ENCODE measurements around the gene SH3GL2. TPM values are rescaled to one million over a fixed set of nuclear protein-coding genes. Genes with fewer than 3 reads are reported as not detected.

The SH3GL2 gene
- total and polyA plus RNA-seq, 2 donors (not counting 1 experiment from before 2014, with no cell fraction given): not detected

- Histone ChIP-seq H2AFZ (ENCODE audit: insufficient read depth, low read depth, low read length, poor library complexity, severe bottlenecking) (no peak overlapping the region), H3K27me3 (replicated peaks in 1 of 4; ENCODE audit: control extremely low read depth in 1 of 4, control insufficient read depth in 3 of 4, insufficient read depth in 4 of 4, low read length in 3 of 4) (no peaks in the 10 kb centered on the region), H3K9ac (ENCODE audit: low read length) (no peak overlapping the region), H3K4me1 (ENCODE audit: control insufficient read depth in 2 of 2, insufficient read depth in 2 of 2, low read length in 2 of 2) (no peaks in the 10 kb centered on the region), H4K20me1 (ENCODE audit: control insufficient read depth, insufficient read depth, low read length, poor library complexity, severe bottlenecking) (no peaks in the 10 kb centered on the region), H3K4me2 (replicated peaks; ENCODE audit: low read depth, low read length, poor library complexity, severe bottlenecking) (no peak overlapping the region), H3K36me3 (replicated peaks in 1 of 2; ENCODE audit: control extremely low read depth in 1 of 2, control insufficient read depth in 1 of 2, extremely low read depth in 1 of 2, insufficient read depth in 2 of 2, low read length in 1 of 2) (no peaks in the 10 kb centered on the region), H3K27ac (ENCODE audit: low read length in 2 of 2) (no peak overlapping the region), H3K4me3 (ENCODE audit: control extremely low read depth in 1 of 5, extremely low read depth in 1 of 5, insufficient read depth in 1 of 5, low read depth in 2 of 5, low read length in 4 of 5) (no peak overlapping the region), H3K9me3 (ENCODE audit: control extremely low read depth in 1 of 3, control insufficient read depth in 2 of 3, insufficient read depth in 1 of 3, low read length in 2 of 3) (no peaks in the 10 kb centered on the region), H3K79me2 (ENCODE audit: control insufficient read depth, insufficient read depth, low read length) (no peaks in the 10 kb centered on the region)
- Mint-ChIP-seq H3K27me3 (no peaks in the 10 kb centered on the region), H3K4me3 (no peak overlapping the region), H3K9me3 (ENCODE audit: insufficient read depth) (peaks cover 3% of the 10 kb centered on the region), H3K4me1 (no peaks in the 10 kb centered on the region), H3K27ac (no peak overlapping the region)
- CTCF ChIA-PET: no interaction called here
- ATAC-seq (ENCODE audit: low read depth) (no peak), DNase-seq (no peak)
- WGBS (ENCODE audit: insufficient coverage): no CpG with 5 or more reads among the region's 2 CpGs
- POLR2A ChIA-PET: no interaction called here
- TF ChIP-seq EZH2 (IDR thresholded peaks at IDR 0.05; ENCODE audit: borderline replicate concordance, insufficient read depth, low read depth, low read length, poor library complexity, severe bottlenecking): no peak
- TF ChIP-seq, protein P1, sequence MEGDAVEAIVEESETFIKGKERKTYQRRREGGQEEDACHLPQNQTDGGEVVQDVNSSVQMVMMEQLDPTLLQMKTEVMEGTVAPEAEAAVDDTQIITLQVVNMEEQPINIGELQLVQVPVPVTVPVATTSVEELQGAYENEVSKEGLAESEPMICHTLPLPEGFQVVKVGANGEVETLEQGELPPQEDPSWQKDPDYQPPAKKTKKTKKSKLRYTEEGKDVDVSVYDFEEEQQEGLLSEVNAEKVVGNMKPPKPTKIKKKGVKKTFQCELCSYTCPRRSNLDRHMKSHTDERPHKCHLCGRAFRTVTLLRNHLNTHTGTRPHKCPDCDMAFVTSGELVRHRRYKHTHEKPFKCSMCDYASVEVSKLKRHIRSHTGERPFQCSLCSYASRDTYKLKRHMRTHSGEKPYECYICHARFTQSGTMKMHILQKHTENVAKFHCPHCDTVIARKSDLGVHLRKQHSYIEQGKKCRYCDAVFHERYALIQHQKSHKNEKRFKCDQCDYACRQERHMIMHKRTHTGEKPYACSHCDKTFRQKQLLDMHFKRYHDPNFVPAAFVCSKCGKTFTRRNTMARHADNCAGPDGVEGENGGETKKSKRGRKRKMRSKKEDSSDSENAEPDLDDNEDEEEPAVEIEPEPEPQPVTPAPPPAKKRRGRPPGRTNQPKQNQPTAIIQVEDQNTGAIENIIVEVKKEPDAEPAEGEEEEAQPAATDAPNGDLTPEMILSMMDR (IDR thresholded peaks at IDR 0.05): no peak
- intact Hi-C loops (cut with micrococcal nuclease): no loop called here
Observed at GRCh38 chr9:17706347-17706746, 127.5 kb downstream of the SH3GL2 start.

GRCh38 chr9:17719053-17719452 is 140.2 kb downstream of the SH3GL2 start:
- TF ChIP-seq, protein P1 (IDR thresholded peaks at IDR 0.05): no peak
- no peak for TF ChIP-seq EZH2 (IDR thresholded peaks at IDR 0.05; ENCODE audit: borderline replicate concordance, insufficient read depth, low read depth, low read length, poor library complexity, severe bottlenecking)
- ATAC-seq (ENCODE audit: low read depth) (no peak), DNase-seq (no peak)
- Histone ChIP-seq H3K27me3 (replicated peaks in 1 of 4; ENCODE audit: control extremely low read depth in 1 of 4, control insufficient read depth in 3 of 4, insufficient read depth in 4 of 4, low read length in 3 of 4) (no peaks in the 10 kb centered on the region), H2AFZ (ENCODE audit: insufficient read depth, low read depth, low read length, poor library complexity, severe bottlenecking) (no peak overlapping the region), H3K4me2 (replicated peaks; ENCODE audit: low read depth, low read length, poor library complexity, severe bottlenecking) (no peak overlapping the region), H4K20me1 (ENCODE audit: control insufficient read depth, insufficient read depth, low read length, poor library complexity, severe bottlenecking) (no peaks in the 10 kb centered on the region), H3K36me3 (replicated peaks in 1 of 2; ENCODE audit: control extremely low read depth in 1 of 2, control insufficient read depth in 1 of 2, extremely low read depth in 1 of 2, insufficient read depth in 2 of 2, low read length in 1 of 2) (no peaks in the 10 kb centered on the region), H3K4me3 (ENCODE audit: control extremely low read depth in 1 of 5, extremely low read depth in 1 of 5, insufficient read depth in 1 of 5, low read depth in 2 of 5, low read length in 4 of 5) (no peak overlapping the region), H3K4me1 (ENCODE audit: control insufficient read depth in 2 of 2, insufficient read depth in 2 of 2, low read length in 2 of 2) (no peaks in the 10 kb centered on the region), H3K9ac (ENCODE audit: low read length) (no peak overlapping the region), H3K27ac (ENCODE audit: low read length in 2 of 2) (no peak overlapping the region), H3K9me3 (ENCODE audit: control extremely low read depth in 1 of 3, control insufficient read depth in 2 of 3, insufficient read depth in 1 of 3, low read length in 2 of 3) (no peaks in the 10 kb centered on the region), H3K79me2 (ENCODE audit: control insufficient read depth, insufficient read depth, low read length) (no peaks in the 10 kb centered on the region)
- no CpG with 5 or more reads among the region's 1 CpG for WGBS (ENCODE audit: insufficient coverage)
- Mint-ChIP-seq H3K27me3 (no peaks in the 10 kb centered on the region), H3K9me3 (ENCODE audit: insufficient read depth) (peaks cover 4% of the 10 kb centered on the region), H3K4me1 (no peaks in the 10 kb centered on the region), H3K27ac (no peak overlapping the region), H3K4me3 (no peak overlapping the region)
- ChIA-PET CTCF (no interaction called here), POLR2A (no interaction called here)
- intact Hi-C loops (cut with micrococcal nuclease): no loop called here
